ENCODE results near the gene PCDHB16. TPM values are rescaled to one million over a fixed set of nuclear protein-coding genes. Genes with fewer than 3 reads are reported as not detected.
"Not testable (repeated sequence)": the region's sequence is repeated elsewhere in the genome, so short reads cannot be mapped to it uniquely, and the experiment has no call there.

Gene PCDHB16
- total RNA-seq, 1 experiment from 2014 or later = not detected

DNA sequence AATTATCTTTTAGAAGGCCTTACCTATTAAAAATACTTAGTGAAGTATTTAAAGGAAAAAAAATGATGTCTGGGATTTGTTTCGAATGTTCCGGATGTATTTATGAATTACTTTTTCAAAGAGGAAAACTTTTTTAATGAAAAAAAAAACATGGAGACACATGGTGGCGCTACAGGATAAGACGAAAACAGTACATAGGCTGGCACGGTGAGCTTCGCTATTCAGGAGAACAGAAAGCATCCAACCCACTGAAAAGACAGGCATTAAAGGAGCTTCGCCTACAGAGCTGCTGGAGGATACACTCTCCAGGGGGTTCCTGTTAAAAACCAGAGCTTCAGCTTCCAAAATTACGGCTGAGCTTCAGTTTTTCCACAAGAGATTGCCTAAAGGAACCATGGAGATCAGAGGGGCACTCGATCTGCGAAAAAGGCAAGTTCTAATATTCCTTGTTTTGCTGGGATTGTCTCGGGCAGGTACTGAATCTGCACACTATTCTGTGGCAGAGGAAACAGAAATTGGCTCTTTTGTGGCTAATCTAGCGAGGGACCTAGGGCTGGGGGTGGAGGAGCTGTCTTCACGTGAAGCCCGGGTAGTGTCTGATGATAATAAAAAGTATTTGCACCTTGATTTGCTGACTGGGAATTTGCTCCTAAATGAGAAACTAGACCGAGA lies 41.1 kb downstream of the PCDHB16 start, which contains the start of gene PCDHB14:
TSS of gene PCDHB14 (plus strand) at position 232 of the 672 bp plus-strand sequence. CDS start at position 395, 163 bp downstream.
- Mint-ChIP-seq H3K9me3 (ENCODE audit: unreplicated experiment) (peaks cover 39% of the 10 kb centered on the region), H3K36me3 (ENCODE audit: insufficient read depth, unreplicated experiment) (no peaks in the 10 kb centered on the region), H3K27ac (ENCODE audit: unreplicated experiment) (no peak within 1 kb of the TSS), H3K4me1 (ENCODE audit: low read depth, unreplicated experiment) (no peaks in the 10 kb centered on the region), H3K4me3 (ENCODE audit: unreplicated experiment) (peak within 1 kb of the TSS; percentile 58), H3K27me3 (ENCODE audit: insufficient read depth, unreplicated experiment) (no peaks in the 10 kb centered on the region)
- peaks cover 5% of the 10 kb centered on the region; the same call in 1 of the 2 replicates for H3K9me3 ChIP-seq
- H3K36me3 ChIP-seq (ENCODE audit: control insufficient read depth, insufficient read depth, low read length) = no peaks in the 10 kb centered on the region
- intact Hi-C loops (cut with micrococcal nuclease; ENCODE audit: unreplicated experiment) = loop anchor here (1.0 kb wide), 3 partner anchors 302 to 341 kb away; no protein-coding TSS in a partner anchor
- no peaks in the 10 kb centered on the region for H3K27me3 ChIP-seq (replicated peaks; ENCODE audit: control insufficient read depth, insufficient read depth, low read length)
- ChIA-PET CTCF (interaction anchor here (0.6 to 1.5 kb wide), 7 partner anchors 97 to 369 kb away, joined by 4 to 11 read pairs (median 5); partner anchors contain the start of genes PCDHGA10, PCDHGB5 and TAF7), POLR2A (interaction anchor here (0.9 kb wide), 1 partner anchor 97 kb away, joined by 3 read pairs; no protein-coding TSS in a partner anchor)
- no peaks in the 10 kb centered on the region for H3K4me1 ChIP-seq
- peak in 1 of 2 experiments; percentile 28 for DNase-seq
- H3K4me3 ChIP-seq (ENCODE audit: low read depth, low read length) = peak within 1 kb of the TSS; percentile 32
- BruUV-seq (replicated peaks) = no TSS peak
- TF ChIP-seq, protein P1, sequence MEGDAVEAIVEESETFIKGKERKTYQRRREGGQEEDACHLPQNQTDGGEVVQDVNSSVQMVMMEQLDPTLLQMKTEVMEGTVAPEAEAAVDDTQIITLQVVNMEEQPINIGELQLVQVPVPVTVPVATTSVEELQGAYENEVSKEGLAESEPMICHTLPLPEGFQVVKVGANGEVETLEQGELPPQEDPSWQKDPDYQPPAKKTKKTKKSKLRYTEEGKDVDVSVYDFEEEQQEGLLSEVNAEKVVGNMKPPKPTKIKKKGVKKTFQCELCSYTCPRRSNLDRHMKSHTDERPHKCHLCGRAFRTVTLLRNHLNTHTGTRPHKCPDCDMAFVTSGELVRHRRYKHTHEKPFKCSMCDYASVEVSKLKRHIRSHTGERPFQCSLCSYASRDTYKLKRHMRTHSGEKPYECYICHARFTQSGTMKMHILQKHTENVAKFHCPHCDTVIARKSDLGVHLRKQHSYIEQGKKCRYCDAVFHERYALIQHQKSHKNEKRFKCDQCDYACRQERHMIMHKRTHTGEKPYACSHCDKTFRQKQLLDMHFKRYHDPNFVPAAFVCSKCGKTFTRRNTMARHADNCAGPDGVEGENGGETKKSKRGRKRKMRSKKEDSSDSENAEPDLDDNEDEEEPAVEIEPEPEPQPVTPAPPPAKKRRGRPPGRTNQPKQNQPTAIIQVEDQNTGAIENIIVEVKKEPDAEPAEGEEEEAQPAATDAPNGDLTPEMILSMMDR (IDR thresholded peaks at IDR 0.05; ENCODE audit: insufficient read depth in 1 of 2, low read depth in 1 of 2, low read length in 1 of 2, severe bottlenecking in 1 of 2, unreplicated experiment in 1 of 2) = peak; percentile 21 to 29

DNA sequence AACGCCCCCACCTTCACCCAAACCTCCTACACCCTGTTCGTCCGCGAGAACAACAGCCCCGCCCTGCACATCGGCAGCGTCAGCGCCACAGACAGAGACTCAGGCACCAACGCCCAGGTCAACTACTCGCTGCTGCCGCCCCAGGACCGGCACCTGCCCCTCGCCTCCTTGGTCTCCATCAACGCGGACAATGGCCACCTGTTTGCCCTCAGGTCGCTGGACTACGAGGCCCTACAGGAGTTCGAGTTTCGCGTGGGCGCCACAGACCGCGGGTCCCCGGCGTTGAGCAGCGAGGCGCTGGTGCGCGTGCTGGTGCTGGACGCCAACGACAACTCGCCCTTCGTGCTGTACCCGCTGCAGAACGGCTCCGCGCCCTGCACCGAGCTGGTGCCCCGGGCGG lies 42.7 kb downstream of the PCDHB16 start:
- H3K9me3 Mint-ChIP-seq (ENCODE audit: unreplicated experiment) = peaks cover 40% of the 10 kb centered on the region
- H3K36me3 ChIP-seq (ENCODE audit: control insufficient read depth, insufficient read depth, low read length); BruUV-seq (replicated peaks); H3K9me3 ChIP-seq; H3K4me3 Mint-ChIP-seq (ENCODE audit: unreplicated experiment); H3K27me3 Mint-ChIP-seq (ENCODE audit: insufficient read depth, unreplicated experiment); H3K27me3 ChIP-seq (replicated peaks; ENCODE audit: control insufficient read depth, insufficient read depth, low read length); DNase-seq; H3K36me3 Mint-ChIP-seq (ENCODE audit: insufficient read depth, unreplicated experiment); CTCF ChIA-PET; POLR2A ChIA-PET; intact Hi-C loops (cut with micrococcal nuclease; ENCODE audit: unreplicated experiment); H3K4me3 ChIP-seq (ENCODE audit: low read depth, low read length); H3K4me1 ChIP-seq; H3K27ac Mint-ChIP-seq (ENCODE audit: unreplicated experiment); H3K4me1 Mint-ChIP-seq (ENCODE audit: low read depth, unreplicated experiment): not testable (repeated sequence)

DNA sequence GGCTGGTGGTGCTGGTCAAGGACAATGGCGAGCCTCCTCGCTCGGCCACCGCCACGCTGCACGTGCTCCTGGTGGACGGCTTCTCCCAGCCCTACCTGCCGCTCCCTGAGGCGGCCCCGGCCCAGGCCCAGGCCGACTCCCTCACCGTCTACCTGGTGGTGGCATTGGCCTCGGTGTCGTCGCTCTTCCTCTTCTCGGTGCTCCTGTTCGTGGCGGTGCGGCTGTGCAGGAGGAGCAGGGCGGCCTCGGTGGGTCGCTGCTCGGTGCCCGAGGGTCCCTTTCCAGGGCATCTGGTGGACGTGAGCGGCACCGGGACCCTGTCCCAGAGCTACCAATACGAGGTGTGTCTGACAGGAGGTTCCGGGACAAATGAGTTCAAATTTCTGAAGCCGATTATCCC lies 43.2 kb downstream of the PCDHB16 start:
- H3K27me3 ChIP-seq (replicated peaks; ENCODE audit: control insufficient read depth, insufficient read depth, low read length); H3K4me1 Mint-ChIP-seq (ENCODE audit: low read depth, unreplicated experiment); H3K4me1 ChIP-seq; H3K9me3 ChIP-seq; POLR2A ChIA-PET; BruUV-seq (replicated peaks); intact Hi-C loops (cut with micrococcal nuclease; ENCODE audit: unreplicated experiment); H3K4me3 ChIP-seq (ENCODE audit: low read depth, low read length); H3K36me3 Mint-ChIP-seq (ENCODE audit: insufficient read depth, unreplicated experiment); H3K4me3 Mint-ChIP-seq (ENCODE audit: unreplicated experiment); H3K27me3 Mint-ChIP-seq (ENCODE audit: insufficient read depth, unreplicated experiment); DNase-seq; CTCF ChIA-PET; H3K27ac Mint-ChIP-seq (ENCODE audit: unreplicated experiment); H3K36me3 ChIP-seq (ENCODE audit: control insufficient read depth, insufficient read depth, low read length): not testable (repeated sequence)
- H3K9me3 Mint-ChIP-seq (ENCODE audit: unreplicated experiment) = peaks cover 34% of the 10 kb centered on the region

DNA sequence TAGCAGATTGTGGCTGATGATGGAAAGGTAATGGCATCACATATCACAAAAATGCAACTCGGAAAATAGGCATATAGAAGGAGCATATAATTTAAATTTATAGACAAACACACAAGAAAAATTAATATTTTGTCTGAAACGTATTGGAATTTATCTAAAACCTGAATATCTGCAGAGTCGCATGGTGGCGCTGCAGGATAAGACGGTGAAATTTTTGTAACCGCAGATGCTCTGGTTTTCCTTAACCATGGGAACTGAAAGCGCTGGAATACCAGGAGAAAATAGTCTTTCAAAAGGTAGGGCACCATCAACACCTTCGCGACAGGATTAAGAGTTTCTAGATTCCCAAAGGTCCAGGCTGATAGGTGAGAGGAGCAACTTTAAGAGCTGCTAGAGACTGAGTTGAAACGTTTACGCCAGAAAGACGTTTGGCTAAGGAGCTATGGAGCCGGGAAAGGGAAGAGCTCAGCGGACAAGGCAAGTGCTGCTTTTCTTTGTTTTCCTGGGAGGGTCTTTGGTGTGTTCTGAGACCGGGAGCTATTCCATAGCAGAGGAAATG lies 52.0 kb downstream of the PCDHB16 start:
- no peak overlapping the region for H3K4me3 Mint-ChIP-seq (ENCODE audit: unreplicated experiment)
- intact Hi-C loops (cut with micrococcal nuclease; ENCODE audit: unreplicated experiment) = no loop called here
- H3K36me3 ChIP-seq (ENCODE audit: control insufficient read depth, insufficient read depth, low read length) = no peaks in the 10 kb centered on the region
- TF ChIP-seq, protein P1 (IDR thresholded peaks at IDR 0.05; ENCODE audit: insufficient read depth in 1 of 2, low read depth in 1 of 2, low read length in 1 of 2, severe bottlenecking in 1 of 2, unreplicated experiment in 1 of 2) = no peak
- ChIA-PET POLR2A (no interaction called here), CTCF (no interaction called here)
- no peak overlapping the region for H3K27ac Mint-ChIP-seq (ENCODE audit: unreplicated experiment)
- H3K4me1 ChIP-seq = no peaks in the 10 kb centered on the region
- no peaks in the 10 kb centered on the region for H3K36me3 Mint-ChIP-seq (ENCODE audit: insufficient read depth, unreplicated experiment)
- peaks cover 37% of the 10 kb centered on the region for H3K9me3 Mint-ChIP-seq (ENCODE audit: unreplicated experiment)
- no peaks in the 10 kb centered on the region for H3K27me3 Mint-ChIP-seq (ENCODE audit: insufficient read depth, unreplicated experiment)
- H3K27me3 ChIP-seq (replicated peaks; ENCODE audit: control insufficient read depth, insufficient read depth, low read length) = no peaks in the 10 kb centered on the region
- no peak overlapping the region for H3K4me3 ChIP-seq (ENCODE audit: low read depth, low read length)
- H3K4me1 Mint-ChIP-seq (ENCODE audit: low read depth, unreplicated experiment) = no peaks in the 10 kb centered on the region
- no peak for DNase-seq
- no TSS peak for BruUV-seq (replicated peaks)
- no peaks in the 10 kb centered on the region; the same call in 1 of the 2 replicates for H3K9me3 ChIP-seq
